Measurements from ENCODE around the gene ABHD5. TPM values are rescaled to one million over a fixed set of nuclear protein-coding genes. Genes with fewer than 3 reads are reported as not detected.
A peak's percentile ranks its signal among the peaks of the same experiment; 100 is the strongest.
"Not testable (repeated sequence)": the region's sequence is repeated elsewhere in the genome, so short reads cannot be mapped to it uniquely, and the experiment has no call there.

Gene ABHD5
- polyA plus RNA-seq, 12 donors = 8.2 to 15.5 (median 10.4) TPM; not detected in 1

DNA sequence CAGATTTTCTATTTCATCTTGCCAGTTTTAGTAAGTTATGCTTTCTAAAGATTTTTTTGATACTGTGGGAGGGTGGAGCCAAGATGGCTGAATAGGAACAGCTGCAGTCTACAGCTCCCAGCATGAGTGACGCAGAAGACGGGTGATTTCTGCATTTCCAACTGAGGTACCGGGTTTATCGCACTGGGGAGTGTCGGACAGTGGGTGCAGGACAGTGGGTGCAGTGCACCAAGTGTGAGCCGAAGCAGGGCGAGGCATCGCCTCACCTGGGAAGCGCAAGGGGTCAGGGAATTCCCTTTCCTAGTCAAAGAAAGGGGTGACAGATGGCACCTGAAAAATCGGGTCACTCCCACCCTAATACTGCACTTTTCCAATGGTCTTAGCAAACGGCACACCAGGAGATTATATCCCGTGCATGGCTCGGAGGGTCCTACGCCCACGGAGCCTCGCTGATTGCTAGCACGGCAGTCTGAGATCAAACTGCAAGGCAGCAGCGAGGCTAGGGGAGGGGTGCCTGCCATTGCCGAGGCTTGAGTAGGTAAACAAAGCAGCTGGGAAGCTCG lies 11.8 kb upstream of the ABHD5 start:
- not testable (repeated sequence) for DNase-seq

DNA sequence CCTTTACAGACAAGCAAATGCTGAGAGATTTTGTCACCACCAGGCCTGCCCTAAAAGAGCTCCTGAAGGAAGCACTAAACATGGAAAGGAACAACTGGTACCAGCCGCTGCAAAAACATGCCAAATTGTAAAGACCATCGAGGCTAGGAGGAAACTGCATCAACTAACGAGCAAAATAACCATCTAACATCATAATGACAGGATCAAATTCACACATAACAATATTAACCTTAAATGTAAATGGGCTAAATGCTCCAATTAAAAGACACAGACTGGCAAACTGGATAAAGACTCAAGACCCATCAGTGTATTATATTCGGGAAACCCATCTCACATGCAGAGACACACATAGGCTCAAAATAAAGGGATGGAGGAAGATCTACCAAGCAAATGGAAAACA lies 9.9 kb upstream of the ABHD5 start:
- not testable (repeated sequence) for DNase-seq

DNA sequence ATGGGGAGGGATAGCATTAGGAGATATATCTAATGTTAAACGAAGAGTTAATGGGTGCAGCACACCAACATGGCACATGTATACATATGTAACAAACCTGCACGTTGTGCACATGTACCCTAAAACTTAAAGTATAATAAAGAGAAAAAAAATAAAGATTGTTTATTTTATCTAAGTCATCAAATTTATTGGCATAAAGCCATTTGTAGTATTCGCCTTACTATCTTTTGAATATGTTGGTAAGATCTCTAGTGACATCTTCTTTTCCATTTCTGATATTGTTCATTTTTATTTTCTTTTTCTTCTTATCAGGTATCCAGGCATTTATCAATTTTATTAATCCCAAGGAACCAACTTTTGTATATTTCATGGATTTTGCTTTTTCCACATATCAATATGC lies 5.8 kb upstream of the ABHD5 start:
- DNase-seq = no peak

DNA sequence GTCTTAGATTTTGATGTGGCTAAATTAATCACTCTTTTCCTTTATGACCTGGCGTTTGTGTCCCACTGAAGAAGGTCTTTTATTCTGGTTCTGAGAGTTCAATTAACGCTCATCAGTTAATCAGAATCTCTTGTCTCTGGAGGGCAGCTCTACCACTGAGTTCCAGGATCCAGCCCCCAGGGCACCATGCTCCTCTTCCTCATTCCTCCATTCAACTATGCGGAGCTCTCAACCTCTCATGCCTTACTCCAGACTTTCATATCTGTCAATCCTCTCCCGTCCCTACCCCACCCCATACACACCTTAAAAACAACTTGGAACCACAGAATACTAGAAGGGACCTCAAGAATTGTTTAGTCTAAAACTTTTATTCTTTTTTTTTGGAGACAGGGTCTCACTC lies 4.8 kb upstream of the ABHD5 start:
- DNase-seq = no peak

DNA sequence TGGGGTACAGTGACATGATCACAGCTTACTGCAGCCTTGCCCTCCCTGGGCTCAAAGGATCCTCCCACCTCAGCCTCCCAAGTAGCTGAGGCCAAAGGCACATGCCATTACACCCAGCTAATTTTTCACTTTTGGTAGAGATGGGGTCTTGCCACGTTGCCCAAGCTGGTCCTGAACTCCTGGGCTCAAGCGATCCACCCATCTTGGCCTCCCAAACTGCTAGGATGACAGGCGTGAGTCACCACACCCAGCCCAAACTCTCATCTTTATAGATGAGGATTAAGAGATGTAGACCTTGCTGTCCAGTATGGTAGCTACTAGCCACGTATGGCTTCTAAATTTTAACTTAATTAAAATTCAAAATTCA lies 4.4 kb upstream of the ABHD5 start:
- no peak for DNase-seq

DNA sequence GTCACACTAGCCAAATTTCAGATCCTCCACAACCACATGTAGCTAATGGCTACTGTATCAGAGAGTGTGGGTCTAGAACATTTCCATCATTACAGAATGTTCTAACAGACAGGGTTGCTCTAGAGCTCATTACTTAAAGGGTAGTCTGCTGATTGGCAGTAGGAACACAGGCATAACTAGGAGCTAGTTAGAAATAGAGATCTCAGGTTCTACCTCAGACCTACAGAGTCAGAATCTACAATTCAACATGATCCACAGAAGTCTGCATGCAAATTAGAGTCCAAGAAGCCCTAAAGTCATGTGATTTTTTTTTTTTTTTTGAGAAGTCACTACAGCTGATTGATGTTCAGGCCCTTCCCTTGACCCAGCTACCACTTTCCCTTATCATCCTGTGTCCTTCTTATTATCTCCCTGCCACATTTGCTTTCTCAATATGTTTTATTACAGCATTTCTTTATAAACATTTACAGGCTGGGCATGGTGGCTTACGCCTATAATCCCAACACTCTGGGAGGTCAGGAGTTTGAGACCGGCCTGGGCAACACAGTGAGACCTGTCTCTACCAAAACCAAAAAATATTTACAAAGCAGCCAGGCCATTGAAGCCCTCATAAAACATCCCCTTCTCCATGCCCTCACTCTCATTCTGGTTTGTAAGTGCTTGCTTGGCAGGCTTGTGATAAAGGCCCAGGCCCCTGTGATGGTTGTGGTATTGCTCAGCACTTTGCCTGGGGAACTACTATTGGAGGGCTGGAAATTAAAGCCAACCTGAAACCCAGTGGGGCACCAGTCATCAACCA lies 3.8 kb upstream of the ABHD5 start:
- DNase-seq = no peak

DNA sequence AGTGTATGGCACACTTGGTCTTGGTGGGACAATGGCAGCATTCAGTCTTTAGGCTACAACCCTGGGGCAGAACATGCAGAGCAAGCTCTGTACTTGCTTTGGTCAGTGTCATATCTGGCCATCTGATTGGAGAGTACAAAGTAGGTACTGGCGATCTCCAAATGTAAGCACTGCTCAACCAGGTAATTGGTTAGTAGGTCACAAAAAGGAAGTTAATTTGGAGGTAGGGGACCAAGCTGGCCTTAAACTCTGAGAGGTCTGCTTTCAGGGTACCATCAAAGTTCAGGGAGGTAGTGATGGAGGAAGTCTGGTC lies 3.3 kb upstream of the ABHD5 start:
- no peak for DNase-seq

DNA sequence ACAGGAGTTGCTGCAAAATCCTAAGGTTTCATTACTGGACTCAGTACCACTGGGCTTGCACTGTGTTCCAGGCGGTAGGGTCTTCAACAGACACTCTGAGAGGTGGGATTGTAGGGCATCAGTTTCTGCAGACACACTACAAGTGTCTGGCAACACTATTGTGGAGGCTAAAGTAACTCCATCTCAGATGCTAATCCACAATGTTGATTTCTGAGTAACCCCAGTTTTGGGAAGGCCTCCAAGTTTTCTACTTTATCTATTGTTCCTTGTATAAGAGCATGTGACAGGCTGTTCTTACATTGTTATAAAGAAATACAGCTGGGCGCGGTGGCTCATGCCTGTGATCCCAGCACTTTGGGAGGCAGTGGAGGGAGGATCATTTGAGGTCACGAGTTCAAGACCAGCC lies 2.5 kb upstream of the ABHD5 start:
- no peak for DNase-seq

DNA sequence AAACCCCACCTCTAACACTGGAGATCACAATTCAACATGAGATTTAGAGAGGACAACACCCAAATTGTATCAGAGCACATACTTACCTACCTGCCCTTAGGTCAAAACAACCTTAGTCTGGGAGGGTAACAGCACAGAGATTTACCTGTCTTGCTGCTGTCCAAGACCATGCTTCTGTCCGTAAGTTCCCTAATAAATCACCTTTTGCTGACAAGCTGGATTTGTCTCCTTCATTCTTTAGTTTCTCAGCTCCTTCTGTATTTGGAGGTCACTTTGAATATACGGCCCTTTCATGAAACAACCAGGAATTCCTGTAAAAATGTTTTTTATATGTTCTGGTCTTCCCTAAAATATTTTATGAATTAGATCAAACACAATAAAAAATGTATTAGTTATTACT lies 1.6 kb upstream of the ABHD5 start:
- no peak for DNase-seq

DNA sequence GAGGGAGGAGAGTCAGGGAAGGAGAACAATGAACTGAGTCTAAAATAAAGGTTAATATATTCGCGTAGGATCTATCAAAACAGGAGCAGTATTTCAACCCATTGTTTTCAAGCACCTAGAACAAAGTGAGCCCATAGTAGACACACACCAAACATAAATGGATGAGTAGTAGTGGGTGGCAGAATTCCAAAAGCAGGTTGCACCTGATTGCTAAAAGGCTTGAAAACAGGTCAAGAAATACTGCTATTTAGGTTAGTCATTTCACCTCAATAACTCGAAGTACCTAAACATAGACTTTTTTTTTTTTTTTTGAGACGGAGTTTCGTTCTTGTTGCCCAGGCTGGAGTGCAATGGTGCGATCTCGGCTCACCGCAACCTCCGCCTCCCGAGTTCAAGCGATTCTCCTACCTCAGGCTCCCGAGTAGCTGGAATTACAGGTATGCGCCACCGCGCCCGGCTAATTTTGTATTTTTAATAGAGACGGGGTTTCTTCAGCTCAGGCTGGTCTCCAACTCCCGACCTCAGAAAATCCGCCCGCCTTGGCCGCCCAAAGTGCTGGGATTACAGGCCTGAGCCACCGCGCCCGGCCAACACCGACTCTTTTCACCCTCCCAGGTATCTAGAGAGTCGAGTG lies 855 bp upstream of the ABHD5 start:
- no peak for DNase-seq

DNA sequence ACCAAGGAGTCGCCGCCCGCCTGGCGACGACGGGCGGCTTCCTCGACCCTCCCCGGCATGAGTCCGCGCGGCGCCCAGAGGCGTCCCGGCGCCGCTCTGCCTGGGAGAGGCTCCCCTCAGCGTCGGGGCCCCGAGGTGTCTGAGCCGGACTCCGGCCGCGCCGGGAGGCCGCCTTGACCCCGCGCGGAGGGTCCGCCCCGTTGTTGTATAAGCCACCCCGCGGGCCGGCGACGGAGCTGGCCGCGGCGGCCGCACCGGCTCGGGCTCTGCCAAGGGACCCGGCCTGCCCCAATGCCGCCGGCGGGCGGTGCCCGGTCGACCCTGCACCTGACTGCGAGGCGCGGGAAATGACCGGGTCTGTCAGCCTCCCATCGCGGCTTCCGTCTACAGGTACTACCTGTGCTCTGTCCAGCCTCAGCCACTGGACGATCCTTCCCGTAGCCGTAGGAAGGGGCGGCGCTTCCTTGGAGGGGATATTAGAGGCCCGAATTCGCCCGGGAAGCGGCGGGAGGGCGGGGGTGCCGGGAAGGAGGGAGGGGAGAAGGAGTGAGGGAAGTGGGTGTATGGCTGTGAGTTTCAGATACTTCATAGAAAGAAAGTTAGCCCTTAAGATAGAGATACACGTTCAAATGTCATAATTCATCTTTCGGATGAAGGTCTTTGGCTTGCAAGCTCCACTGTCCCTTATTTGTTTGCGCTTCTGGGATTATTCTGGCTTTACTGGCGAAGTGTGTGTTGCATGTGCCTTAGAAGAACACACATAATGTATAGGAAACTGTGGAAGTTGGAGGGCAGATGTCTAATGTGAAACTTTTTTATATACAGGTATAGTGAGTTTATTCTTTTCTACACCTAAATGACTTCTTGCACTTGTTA lies 620 bp downstream of the ABHD5 start:
- DNase-seq = peak; percentile 48

DNA sequence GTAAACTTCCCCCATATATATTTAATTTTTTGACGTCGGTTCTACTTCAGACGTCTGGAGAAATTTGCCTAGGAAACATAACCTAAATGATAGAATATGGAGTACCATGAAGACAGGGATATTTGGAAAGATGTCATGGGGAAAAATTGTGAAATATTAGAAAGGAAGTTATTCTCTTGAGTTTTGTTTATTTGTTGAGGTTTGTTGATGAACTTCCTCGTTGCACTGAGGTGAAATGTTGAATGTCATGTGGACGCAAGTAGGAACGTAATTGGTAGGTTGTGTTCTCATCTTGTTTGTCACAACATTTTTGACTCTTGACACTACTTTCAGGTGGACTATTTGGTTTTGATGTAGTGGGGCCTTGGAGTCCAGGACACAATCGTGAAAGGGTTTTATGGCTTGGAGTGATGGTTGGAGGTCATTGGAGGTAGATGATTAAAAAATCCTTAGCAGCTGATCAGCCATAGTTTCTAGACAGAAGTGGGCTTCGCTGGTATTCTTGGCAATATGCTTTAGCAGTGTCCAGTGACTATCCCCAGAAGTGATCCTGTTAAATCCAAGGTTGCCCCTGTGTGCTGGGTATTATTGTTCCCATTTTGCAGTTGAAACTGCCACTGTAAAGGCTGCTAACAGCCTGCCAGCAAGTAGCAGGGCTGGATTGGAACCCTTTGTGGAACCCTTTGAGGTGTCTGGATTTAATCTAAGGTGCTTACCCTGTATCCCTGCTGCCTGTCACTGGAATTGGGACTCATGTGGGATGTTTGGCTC lies 1.5 kb downstream of the ABHD5 start:
- DNase-seq = no peak

DNA sequence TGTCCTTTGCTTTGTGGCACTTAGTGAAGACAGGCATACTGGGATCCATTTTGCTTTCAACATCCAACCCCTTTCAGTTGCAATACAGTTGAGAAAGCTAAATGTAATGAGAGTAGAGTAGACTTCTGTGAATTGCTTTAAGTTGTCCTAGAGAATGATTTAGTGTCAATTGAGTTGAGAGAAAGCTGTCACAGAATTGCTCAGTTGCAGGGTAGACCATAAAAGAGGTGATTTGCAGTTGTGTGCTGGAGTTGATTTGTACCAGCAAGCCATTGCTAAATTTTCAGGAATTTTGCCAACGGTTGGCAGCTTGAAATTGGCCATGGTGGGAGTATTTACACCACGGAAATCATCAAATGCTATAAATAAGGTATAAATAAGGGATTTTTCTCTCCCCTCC lies 2.2 kb downstream of the ABHD5 start:
- no peak for DNase-seq

DNA sequence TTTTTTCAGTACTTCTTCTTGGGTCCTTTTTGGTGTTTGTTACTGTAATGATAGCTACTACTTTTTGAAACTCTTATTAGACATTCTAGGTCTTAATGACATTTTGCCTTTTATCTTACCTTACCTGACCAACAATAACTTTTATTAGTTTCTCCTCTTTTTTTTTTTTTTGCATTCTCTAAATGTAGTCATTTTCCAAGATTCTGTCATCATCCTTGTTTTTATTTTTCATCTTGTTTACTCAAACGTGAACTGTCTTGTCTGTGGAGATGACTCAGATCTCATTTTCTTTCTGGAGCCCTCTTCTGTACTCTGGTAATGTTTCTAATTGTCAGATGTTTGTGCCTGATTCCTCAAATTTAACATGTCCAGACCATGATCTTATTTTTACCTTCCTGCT lies 2.9 kb downstream of the ABHD5 start:
- no peak for DNase-seq

DNA sequence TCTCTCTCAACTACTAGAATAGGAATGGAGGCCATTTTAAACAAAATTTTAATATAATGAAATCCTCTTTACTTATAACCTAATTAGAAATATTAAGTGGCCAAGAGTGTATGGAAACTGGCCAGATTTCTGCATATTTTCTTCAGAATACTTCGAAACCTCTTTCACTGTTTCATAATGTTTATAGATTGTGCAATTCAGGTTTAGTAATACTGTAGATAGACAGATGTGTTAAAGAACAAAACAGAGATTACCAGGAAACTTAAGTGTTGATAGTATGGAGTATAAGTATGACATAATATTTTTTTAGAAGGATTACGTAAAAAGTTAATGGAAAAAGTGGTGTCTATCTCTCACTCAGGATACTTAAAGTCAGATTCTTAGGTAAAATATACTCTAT lies 4.7 kb downstream of the ABHD5 start:
- DNase-seq = no peak

DNA sequence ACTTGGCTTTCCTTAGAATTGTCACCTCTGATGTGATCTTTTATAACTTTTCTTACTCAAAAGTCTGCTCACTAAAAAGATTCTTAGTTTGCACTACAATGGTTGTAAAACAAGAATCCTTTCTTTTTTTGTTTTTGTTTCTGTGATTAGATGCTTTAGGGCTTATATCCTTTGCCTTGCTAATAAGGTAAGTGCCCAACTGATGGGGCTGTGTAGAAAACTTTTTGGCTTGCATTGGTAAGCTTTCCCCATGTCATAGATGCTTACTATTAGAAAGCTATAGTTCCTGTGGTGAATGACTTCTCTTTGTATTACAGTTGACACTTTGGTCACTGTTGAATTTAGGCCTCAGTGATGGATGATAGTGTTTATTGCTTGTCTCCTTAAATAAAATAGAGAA lies 5.1 kb downstream of the ABHD5 start:
- no peak for DNase-seq

DNA sequence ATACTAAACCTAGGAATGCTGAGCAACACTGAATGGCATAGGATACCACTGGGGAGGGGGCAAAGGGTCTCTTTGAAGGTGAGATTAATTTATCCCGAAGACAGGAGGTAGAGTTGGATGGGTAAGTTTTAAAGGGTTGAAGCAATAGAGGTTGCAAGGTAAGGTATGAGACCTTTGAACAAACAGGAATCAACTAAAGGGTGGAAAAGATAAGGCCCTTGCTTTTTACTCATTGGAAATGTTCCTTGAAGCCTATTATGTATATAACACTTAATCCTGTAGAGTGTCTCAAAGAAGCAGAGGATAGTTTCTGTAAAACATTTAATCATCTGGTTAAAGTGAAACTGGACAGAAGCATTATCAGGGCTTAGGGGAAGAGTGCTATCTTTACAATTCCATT lies 5.7 kb downstream of the ABHD5 start:
- DNase-seq = no peak

DNA sequence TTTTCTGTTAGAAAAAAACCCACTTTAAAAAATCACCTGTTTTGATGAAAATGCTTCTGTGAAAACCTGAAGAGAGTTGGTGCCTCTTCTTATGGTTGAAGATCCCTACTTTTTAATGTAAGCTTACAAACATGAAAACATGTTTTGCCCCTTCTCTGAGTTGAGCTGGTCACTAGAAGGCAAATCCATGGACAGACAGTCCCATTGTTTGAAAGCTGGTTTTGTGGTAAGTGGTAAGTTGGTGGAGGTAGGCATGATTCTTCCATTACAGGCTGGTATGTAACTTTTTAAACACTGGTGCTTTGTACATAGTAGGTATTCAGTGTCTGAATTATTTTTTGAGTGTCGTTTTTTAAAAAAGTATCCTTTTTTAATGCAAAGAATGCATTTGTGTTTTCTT lies 6.1 kb downstream of the ABHD5 start:
- DNase-seq = no peak

DNA sequence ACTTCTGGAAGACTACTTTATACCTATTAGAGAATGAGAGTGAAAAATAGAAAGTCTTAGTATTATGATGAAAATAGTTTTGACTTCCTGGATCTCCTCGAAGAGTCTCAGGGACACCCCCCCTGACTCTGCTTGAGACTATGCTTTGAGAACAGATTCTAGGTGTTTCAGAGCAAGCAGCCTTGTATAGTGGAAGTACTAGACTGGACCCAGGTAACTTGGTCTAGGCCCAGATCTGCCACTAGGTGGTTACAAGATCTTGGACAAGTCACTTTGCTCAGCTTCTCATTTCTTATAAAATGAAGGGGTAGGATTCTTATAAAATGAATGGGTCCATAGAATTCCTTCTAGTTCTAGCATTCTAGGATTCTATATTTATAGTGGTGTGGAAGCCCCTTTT lies 9.1 kb downstream of the ABHD5 start:
- DNase-seq = no peak

DNA sequence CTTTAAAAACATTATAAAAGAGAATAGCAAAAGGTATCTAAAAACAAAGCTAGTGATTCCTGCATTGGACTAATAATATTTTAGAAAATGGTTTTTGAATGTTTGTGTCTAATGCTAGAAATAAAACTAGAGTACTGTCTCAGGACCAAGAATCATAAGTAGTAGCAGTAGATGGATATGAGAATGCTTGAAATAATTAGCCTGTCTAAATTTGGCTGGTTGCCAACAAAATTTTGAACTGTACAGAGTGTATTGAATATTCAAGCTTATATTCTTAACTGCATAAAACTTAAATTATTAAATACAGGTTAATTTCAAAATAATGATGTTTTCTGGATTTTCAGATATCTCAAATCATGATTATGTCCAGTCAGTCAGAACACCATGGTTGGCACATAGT lies 14.0 kb downstream of the ABHD5 start:
- DNase-seq = no peak

DNA sequence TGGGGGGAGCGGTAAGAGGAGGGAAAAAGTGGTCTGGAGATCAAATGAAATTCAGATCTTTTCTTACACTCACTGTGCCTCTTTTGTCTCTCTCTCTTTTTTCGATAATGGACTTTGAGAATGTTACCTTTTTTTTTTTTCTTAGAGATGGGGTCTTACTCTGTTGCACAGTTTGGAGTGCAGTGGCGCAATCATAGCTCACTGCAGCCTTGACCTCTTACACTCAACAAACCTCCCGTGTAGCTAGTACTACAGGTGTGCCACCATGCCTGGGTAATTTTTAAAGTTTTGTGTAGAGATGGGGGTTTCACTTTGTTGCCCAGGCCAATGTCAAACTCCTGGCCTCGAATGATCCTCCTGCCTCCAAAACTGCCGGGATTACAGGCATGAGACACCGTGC lies 15.6 kb downstream of the ABHD5 start:
- DNase-seq = no peak

DNA sequence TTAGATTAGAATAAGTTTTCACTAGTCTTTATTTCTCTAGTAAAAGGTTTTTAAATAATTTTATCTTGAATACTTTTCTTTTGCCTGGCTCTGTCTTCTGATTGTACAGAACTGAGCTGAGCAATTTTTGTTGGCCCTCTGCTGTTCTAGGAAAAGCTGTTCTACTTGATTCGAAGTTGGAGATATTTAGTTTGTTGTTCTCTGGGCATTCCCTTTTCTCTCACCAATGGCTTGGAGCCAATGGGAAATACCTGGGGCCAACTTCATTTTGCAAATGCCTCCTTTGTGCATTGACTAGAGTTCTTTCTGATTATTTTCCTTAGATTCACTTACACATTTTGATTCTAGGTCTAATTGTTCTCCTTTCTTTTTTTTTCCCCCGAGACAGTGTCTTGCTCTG lies 16.5 kb downstream of the ABHD5 start:
- DNase-seq = no peak

Measured in muscle of arm (tissue), 12 donors.